GM13977 (cell line): ENCODE measurements around the gene ALLC.
"Not testable (repeated sequence)": the region's sequence is repeated elsewhere in the genome, so short reads cannot be mapped to it uniquely, and the experiment has no call there.

Source experiments
- DNase-seq: peaks from one replicate; pipeline ENCODE4 v3.0.0; 2012; ENCODE audit warnings: low spot score
- CTCF ChIP-seq: IDR thresholded peaks from 2 replicates; pipeline ENCODE4 v1.5.1; 2012; ENCODE audit warnings: mild to moderate bottlenecking, control low read depth; ENCODE audit not compliant: insufficient read depth; ENCODE audit errors: extremely low read depth, missing control alignments
- in situ Hi-C: fragments of 300-500 bp; cut with MboI; formaldehyde crosslinking; loops from one replicate; pipeline ENCODE4 v1.12.0; 2022; ENCODE audit warnings: low sequenced_read_pairs, low pct_unique_long_range_greater_than_20kb, mixed read lengths, inconsistent platforms; ENCODE audit not compliant: unreplicated experiment

ALLC gene

GRCh38 chr2:3657881-3658280, at the start of gene ALLC:
TSS of gene ALLC (plus strand) at chr2:3658200. CDS start at chr2:3671158, 12,958 bp downstream.
- no peak for TF ChIP-seq CTCF
- no peak for DNase-seq
- in situ Hi-C loops = no loop called here

- DNase-seq = no peak
- in situ Hi-C loops = no loop called here
- TF ChIP-seq CTCF = no peak
Measured at GRCh38 chr2:3608373-3609278, 49.4 kb upstream of the ALLC start.

- DNase-seq, in situ Hi-C loops: not testable (repeated sequence)
Measured at GRCh38 chr2:3609279-3609673, 48.7 kb upstream of the ALLC start.

- TF ChIP-seq CTCF = no peak
- in situ Hi-C loops = no loop called here
- no peak for DNase-seq
Measured at GRCh38 chr2:3610415-3610814, 47.6 kb upstream of the ALLC start.

GRCh38 chr2:3610881-3611505, 47.0 kb upstream of the ALLC start:
- no peak for TF ChIP-seq CTCF
- no peak for DNase-seq
- in situ Hi-C loops = no loop called here

- DNase-seq = no peak
- TF ChIP-seq CTCF = no peak
- in situ Hi-C loops = no loop called here
Measured at GRCh38 chr2:3611589-3611988, 46.4 kb upstream of the ALLC start.

GRCh38 chr2:3612639-3613523, 45.1 kb upstream of the ALLC start:
- in situ Hi-C loops = no loop called here
- no peak for TF ChIP-seq CTCF
- DNase-seq = no peak
